Neural progenitor cell (in vitro differentiated cells): ENCODE results near the gene KNG1. TPM values are rescaled to one million over a fixed set of nuclear protein-coding genes. Genes with fewer than 3 reads are reported as not detected.

Source experiments
- DNase-seq: peaks from one replicate; pipeline ENCODE4 v3.0.0-alpha.2; 2016; ENCODE audit warnings: low spot score
- H2AFZ ChIP-seq: fragments of 200-600 bp; sonication (generic); replicated peaks from 2 replicates; pipeline ENCODE4 v1.6.1; 2016; ENCODE audit warnings: antibody characterized with exemption
- H3F3A ChIP-seq: fragments of 200-600 bp; sonication (generic); 2 replicates; pipeline ENCODE4 v1.6.1; 2016; ENCODE audit warnings: antibody characterized with exemption, low read depth
- H3K27ac ChIP-seq: fragments of 200-600 bp; sonication (generic); 2 replicates; pipeline ENCODE4 v1.5.1; 2016; ENCODE audit warnings: mild to moderate bottlenecking
- H3K27me3 ChIP-seq: fragments of 200-600 bp; sonication (generic); 2 replicates; pipeline ENCODE4 v1.6.1; 2016; ENCODE audit warnings: mild to moderate bottlenecking, moderate library complexity
- H3K36me3 ChIP-seq: fragments of 200-600 bp; sonication (generic); 2 replicates; pipeline ENCODE4 v1.5.1; 2016
- H3K4me1 ChIP-seq: fragments of 200-600 bp; sonication (generic); 2 replicates; pipeline ENCODE4 v1.6.1; 2016; ENCODE audit warnings: mixed run types
- H3K4me2 ChIP-seq: fragments of 200-600 bp; sonication (generic); 2 replicates; pipeline ENCODE4 v1.6.1; 2016
- H3K4me3 ChIP-seq: fragments of 200-600 bp; sonication (generic); 2 replicates; pipeline ENCODE4 v1.5.1; 2016
- H3K79me2 ChIP-seq: fragments of 200-600 bp; sonication (generic); 2 replicates; pipeline ENCODE4 v1.6.1; 2016; ENCODE audit warnings: low read depth
- H3K9ac ChIP-seq: fragments of 200-600 bp; sonication (generic); 2 replicates; pipeline ENCODE4 v1.6.1; 2016
- H3K9me3 ChIP-seq: fragments of 200-600 bp; sonication (generic); 2 replicates; pipeline ENCODE4 v1.5.1; 2016; ENCODE audit warnings: low read depth
- H4K20me1 ChIP-seq: fragments of 200-600 bp; sonication (generic); 2 replicates; pipeline ENCODE4 v1.6.1; 2016; ENCODE audit warnings: low read depth
- H3K27ac Mint-ChIP-seq: 3 replicates; pipeline ENCODE4 v1.8.0; 2021; ENCODE audit warnings: mixed read lengths
- H3K27me3 Mint-ChIP-seq: 2 replicates; pipeline ENCODE4 v1.8.0; 2022; ENCODE audit warnings: low read depth, mild to moderate bottlenecking, inconsistent platforms, moderate library complexity, mixed read lengths; ENCODE audit not compliant: insufficient read depth
- H3K36me3 Mint-ChIP-seq: 3 replicates; pipeline ENCODE4 v1.8.0; 2021; ENCODE audit warnings: mixed read lengths
- H3K4me1 Mint-ChIP-seq: 3 replicates; pipeline ENCODE4 v1.8.0; 2021; ENCODE audit warnings: mixed read lengths
- H3K4me3 Mint-ChIP-seq: 3 replicates; pipeline ENCODE4 v1.8.0; 2021; ENCODE audit warnings: mild to moderate bottlenecking, moderate library complexity, mixed read lengths
- H3K9me3 Mint-ChIP-seq: 3 replicates; pipeline ENCODE4 v1.8.0; 2020; ENCODE audit warnings: mixed read lengths
- CTCF ChIP-seq: fragments of 200-600 bp; sonication (generic); IDR thresholded peaks from 2 replicates; pipeline ENCODE4 v1.5.1; 2017; ENCODE audit warnings: antibody characterized with exemption, mild to moderate bottlenecking
- EZH2 ChIP-seq: fragments of 200-600 bp; sonication (generic); IDR thresholded peaks from 2 replicates; pipeline ENCODE4 v1.6.1; 2017; ENCODE audit warnings: antibody characterized with exemption, mild to moderate bottlenecking, moderate library complexity
- EZH2phosphoT487 ChIP-seq: fragments of 200-600 bp; sonication (generic); IDR thresholded peaks from 2 replicates; pipeline ENCODE4 v1.6.1; 2017; ENCODE audit warnings: antibody characterized with exemption
- total RNA-seq: library from RNA; depleted of rRNA; stranded (reverse); fragments of >200 nt; gene quantifications from 2 replicates; pipeline ENCODE4 v1.2.3, GENCODE V29; 2015; ENCODE audit warnings: low replicate concordance

Gene KNG1
- total RNA-seq, 1 donor from 2014 or later = not detected

- Mint-ChIP-seq H3K27ac (no peak overlapping the region), H3K4me3 (no peak overlapping the region), H3K27me3 (peaks cover 5% of the 10 kb centered on the region), H3K9me3 (no peaks in the 10 kb centered on the region), H3K36me3 (no peaks in the 10 kb centered on the region), H3K4me1 (peaks cover 3% of the 10 kb centered on the region)
- TF ChIP-seq EZH2phosphoT487 (no peak), CTCF (no peak), EZH2 (no peak)
- H3K27ac ChIP-seq = no peak overlapping the region
- no peaks in the 10 kb centered on the region for H3K4me1 ChIP-seq
- DNase-seq = no peak
- no peak overlapping the region for H3K4me2 ChIP-seq
- H3K9ac ChIP-seq = no peak overlapping the region
- no peaks in the 10 kb centered on the region for H4K20me1 ChIP-seq
- no peaks in the 10 kb centered on the region for H3K79me2 ChIP-seq
- no peaks in the 10 kb centered on the region for H3K27me3 ChIP-seq
- H3K9me3 ChIP-seq = no peaks in the 10 kb centered on the region
- H2AFZ ChIP-seq = no peak overlapping the region
- no peaks in the 10 kb centered on the region for H3K36me3 ChIP-seq
- H3K4me3 ChIP-seq = no peak overlapping the region
- no peaks in the 10 kb centered on the region for H3F3A ChIP-seq
Observed at GRCh38 chr3:186743666-186744065, 26.5 kb downstream of the KNG1 start.

DNA sequence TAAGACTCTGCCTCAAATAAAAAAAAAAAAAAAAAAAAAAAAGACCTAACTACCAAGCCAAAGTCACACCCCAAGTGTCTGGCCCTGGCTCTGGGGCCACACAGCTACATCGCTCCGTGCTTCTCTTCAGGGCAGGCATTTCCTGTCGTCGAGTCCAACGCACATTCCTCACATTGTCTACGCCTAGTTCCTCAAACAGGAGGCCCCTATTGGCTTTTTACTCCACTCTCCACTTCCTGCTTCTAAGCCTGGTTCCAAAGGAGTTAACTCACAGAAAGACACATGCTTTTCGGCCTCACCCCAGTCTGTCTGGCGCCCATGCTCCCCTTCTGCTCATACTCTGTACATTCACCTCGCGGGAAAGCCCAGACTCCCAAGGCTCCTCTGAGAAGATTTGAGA lies 28.8 kb downstream of the KNG1 start:
- peak overlapping the region; percentile 73 for H2AFZ ChIP-seq
- Mint-ChIP-seq H3K4me1 (peaks cover 3% of the 10 kb centered on the region), H3K27ac (no peak overlapping the region), H3K4me3 (no peak overlapping the region), H3K9me3 (no peaks in the 10 kb centered on the region), H3K27me3 (peaks cover 7% of the 10 kb centered on the region), H3K36me3 (no peaks in the 10 kb centered on the region)
- no peak overlapping the region for H3K4me2 ChIP-seq
- no peaks in the 10 kb centered on the region for H3F3A ChIP-seq
- peak; percentile 10 for DNase-seq
- H3K4me1 ChIP-seq = no peaks in the 10 kb centered on the region
- TF ChIP-seq EZH2 = no peak
- TF ChIP-seq EZH2phosphoT487 = no peak
- TF ChIP-seq CTCF = no peak
- H3K36me3 ChIP-seq = no peaks in the 10 kb centered on the region
- no peak overlapping the region for H3K27ac ChIP-seq
- no peaks in the 10 kb centered on the region for H3K9me3 ChIP-seq
- H3K27me3 ChIP-seq = no peaks in the 10 kb centered on the region
- no peaks in the 10 kb centered on the region for H4K20me1 ChIP-seq
- no peak overlapping the region for H3K4me3 ChIP-seq
- H3K9ac ChIP-seq = no peak overlapping the region
- no peaks in the 10 kb centered on the region for H3K79me2 ChIP-seq

GRCh38 chr3:186750316-186750715 lies 33.2 kb downstream of the KNG1 start:
- H3K9me3 ChIP-seq = no peaks in the 10 kb centered on the region
- Mint-ChIP-seq H3K27me3 (peaks cover 8% of the 10 kb centered on the region), H3K27ac (no peak overlapping the region), H3K9me3 (no peaks in the 10 kb centered on the region), H3K4me1 (peaks cover 3% of the 10 kb centered on the region), H3K36me3 (no peaks in the 10 kb centered on the region), H3K4me3 (no peak overlapping the region)
- no peaks in the 10 kb centered on the region for H3K36me3 ChIP-seq
- no peak overlapping the region for H2AFZ ChIP-seq
- H3K27me3 ChIP-seq = no peaks in the 10 kb centered on the region
- no peak overlapping the region for H3K27ac ChIP-seq
- H3F3A ChIP-seq = no peaks in the 10 kb centered on the region
- TF ChIP-seq EZH2phosphoT487 (no peak), CTCF (no peak), EZH2 (no peak)
- no peak overlapping the region for H3K4me2 ChIP-seq
- no peak overlapping the region for H3K9ac ChIP-seq
- H3K4me1 ChIP-seq = no peaks in the 10 kb centered on the region
- H3K4me3 ChIP-seq = no peak overlapping the region
- no peaks in the 10 kb centered on the region for H3K79me2 ChIP-seq
- DNase-seq = no peak
- H4K20me1 ChIP-seq = no peaks in the 10 kb centered on the region
